ENCODE measurements around the gene USP34. TPM values are rescaled to one million over a fixed set of nuclear protein-coding genes. Genes with fewer than 3 reads are reported as not detected.
"Not testable (repeated sequence)": the region's sequence is repeated elsewhere in the genome, so short reads cannot be mapped to it uniquely, and the experiment has no call there.

Gene USP34
- total RNA-seq, 2 donors from 2014 or later = 111 to 126 TPM

DNA sequence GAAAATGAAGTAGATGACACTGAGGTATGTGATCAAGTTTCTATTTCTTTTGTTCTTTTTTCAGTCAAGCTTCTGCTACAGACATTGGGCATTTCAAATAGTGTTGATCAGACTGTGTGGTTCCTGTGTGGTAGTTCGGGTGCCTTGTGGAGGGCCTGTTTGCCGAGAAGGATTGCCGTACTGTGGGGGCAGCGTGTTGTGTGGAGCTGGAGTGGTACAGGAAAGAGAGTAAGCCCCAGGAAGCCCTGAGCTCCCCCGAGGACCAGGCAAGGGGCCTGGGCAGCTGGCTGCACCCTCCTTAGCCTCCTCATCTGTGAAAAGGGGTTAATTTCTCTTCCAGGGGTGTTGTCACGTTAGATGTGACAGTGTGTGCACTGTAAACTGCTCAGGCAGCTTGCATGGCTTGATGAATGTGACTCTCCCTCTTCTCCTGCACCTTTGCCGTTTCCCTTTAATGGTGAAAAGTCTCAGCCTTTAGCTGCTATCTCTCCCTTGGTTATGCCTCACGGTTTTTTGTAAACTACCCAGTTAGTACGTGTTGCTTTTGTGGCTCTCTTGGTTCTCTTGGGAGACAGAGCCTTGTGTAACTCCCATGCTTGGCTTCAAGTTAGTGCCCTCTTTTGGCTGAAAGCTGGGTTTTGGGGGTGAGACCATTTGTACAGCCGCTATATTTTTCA, 289.4 kb downstream of the USP34 start:
- Mint-ChIP-seq H3K9me3 (no peaks in the 10 kb centered on the region), H3K36me3 (peaks cover 56 to 72% of the 10 kb centered on the region in 2 donors), H3K27ac (peak overlapping the region; percentile 89 to 95)
- DNase-seq (ENCODE audit: low spot score in 2 of 2) = no peak
- no peak for ATAC-seq

DNA sequence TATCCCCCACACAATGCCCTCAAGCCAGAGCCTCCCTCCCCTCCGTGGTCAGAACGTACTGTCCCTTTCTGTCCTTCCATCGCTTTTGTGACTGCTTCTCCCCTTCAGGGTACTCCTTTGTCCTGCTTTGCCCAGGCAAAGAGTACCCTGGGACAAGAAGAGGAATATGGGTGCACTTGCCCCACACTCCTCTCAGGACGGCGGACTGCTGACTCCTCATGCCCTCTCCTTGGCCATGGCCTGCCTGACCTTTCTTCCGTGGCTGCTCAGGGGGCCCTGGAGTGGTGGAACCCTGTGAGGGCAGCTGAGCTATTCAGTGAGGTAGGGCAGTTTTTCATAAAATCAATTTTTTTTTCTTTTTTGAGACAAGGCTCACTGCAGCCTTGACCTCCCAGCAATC, 290.2 kb downstream of the USP34 start:
- H3K27ac Mint-ChIP-seq = peak overlapping the region; percentile 89 to 95
- H3K36me3 Mint-ChIP-seq = peaks cover 56 to 67% of the 10 kb centered on the region in 2 donors
- ATAC-seq = no peak
- DNase-seq (ENCODE audit: low spot score in 2 of 2) = no peak
- no peaks in the 10 kb centered on the region for H3K9me3 Mint-ChIP-seq

DNA sequence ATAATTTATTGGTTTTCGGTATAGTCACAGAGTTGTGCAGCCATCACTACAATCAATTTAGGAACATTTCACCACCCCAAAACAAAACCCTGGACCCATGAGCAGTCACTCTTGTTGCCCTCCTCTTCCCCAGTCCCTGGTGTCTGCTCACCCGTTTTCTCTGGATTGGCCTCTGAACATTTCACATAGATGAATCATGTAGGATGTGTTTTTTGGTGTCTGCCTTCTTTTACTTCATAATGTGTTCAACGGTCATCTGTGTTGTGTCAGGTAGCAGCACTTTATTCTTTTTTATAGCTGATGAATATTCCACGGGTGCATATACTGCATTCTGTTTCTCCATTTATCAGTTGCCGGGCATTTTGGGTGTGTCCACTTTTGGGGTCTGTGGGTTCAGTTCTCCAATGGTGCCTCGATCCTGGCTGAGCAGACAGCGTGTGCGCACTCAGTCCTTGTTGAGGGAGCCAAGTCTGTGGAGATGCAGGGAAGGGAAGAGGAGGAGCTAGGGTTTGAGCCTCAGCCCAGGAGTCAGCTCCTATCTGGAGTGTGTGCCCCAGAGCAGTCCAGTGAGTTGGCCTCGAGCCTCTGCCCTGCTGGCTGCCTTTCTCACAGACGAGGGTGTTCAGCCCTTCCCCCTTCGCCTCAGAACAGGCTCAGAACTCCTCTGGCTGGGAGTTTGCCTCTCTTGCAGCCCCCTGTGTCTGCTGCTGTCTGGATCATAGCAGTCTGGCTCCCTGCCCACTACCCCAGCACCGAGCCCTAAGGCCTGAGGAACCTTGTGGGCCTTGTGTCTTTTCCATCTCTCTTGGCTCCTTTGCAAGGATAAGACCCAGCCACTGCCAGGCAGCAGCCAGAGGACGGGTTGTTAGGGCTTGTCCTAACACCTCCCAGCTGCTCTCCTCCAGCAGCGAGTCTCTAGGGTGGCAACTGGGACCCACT, 290.9 kb downstream of the USP34 start:
- ATAC-seq = no peak
- no peaks in the 10 kb centered on the region for H3K9me3 Mint-ChIP-seq

DNA sequence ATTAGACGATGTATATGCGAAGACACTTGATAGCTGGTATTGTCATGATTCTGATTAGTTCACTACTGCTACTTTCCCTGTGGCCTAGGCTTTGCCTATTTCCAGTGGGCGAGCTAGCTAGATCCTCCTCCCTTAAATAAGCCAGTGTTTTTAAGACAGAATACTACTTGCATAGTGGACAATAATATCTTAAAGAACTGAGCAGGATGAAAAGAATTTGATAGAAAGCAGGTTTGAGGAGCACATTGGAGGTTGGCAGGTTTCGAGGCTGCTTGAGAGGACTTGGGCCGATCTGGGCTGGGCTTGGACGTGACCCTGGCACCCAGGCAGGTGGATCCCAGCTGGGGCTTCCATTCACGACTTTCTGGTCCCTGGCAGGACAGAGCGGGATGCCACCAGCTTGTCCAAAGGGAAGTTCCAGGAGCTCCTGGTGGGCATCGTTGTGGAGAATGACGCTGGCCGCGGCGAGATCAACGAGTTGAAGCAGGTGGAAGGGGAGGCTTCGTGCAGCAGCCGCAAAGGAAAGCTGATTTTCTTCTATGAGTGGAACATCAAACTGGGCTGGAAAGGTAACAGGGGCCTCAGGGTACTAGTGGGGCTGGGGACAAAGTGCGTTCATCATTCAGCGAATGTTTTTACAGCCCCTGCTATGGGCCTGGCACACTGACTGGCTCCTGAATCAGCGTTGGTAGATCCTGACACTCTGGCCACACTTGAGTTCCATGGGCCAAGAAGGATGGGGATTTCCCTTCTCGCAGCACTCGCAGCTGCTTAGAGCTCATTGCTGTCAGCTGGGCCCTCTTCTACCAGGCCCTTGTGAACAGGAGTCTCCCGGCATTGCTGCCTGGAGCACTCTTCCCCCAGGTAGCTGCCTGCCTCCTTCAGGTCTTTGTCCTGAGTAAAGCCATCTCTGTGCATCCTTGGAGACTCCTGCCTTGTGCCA, 292.0 kb downstream of the USP34 start:
- H3K27ac Mint-ChIP-seq = peak overlapping the region; percentile 89 to 94
- no peaks in the 10 kb centered on the region for H3K9me3 Mint-ChIP-seq
- peaks cover 46 to 55% of the 10 kb centered on the region in 2 donors for H3K36me3 Mint-ChIP-seq
- ATAC-seq (no peak), DNase-seq (ENCODE audit: low spot score in 2 of 2) (no peak)

More for the DNA sequence above, 290.9 kb downstream of the USP34 start:
- H3K36me3 Mint-ChIP-seq = peaks cover 50 to 66% of the 10 kb centered on the region in 2 donors
- peak overlapping the region; percentile 89 to 95 for H3K27ac Mint-ChIP-seq
- DNase-seq (ENCODE audit: low spot score in 2 of 2) = no peak

DNA sequence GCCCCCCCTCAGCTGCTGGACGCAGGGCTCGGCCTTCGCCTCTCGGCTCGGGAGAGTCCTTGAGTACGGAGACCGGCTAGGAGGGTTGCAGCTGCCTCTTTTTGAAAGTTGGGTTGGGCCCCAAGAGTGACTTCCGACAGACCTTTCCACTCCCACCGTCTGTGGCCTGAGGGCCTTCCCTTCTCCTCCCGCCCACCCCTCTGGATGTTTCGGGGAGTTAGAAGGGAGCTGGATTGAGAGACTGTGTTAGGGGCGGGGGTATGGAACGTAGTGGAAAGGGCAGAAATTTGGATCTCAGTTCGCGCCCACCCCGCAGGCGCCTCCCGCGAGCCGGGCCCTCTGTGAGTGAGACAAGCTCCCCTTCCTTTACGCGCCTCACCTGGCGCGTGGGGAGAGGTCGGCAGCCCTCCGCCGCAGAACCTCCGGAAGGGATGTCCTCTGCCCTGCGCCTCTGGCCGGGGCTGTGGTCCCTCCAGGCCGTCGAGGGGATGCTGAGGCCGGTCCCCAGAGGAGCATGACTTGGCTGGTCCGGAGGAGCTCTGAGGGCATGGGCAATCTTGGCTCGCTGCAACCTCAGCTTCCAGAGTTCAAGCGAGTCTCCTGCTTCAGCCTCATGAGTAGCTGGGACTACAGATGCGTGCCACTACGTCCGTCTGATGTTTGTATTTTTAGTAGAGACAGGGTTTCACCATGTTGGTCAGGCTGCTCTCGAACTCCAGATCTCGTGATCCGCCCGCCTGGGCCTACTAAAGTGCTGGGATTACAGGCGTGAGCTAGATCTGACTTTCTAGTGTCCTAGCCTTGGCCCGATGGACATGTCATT, 292.9 kb downstream of the USP34 start:
- peak; percentile 21 to 25 for ATAC-seq
- peak; percentile 49 to 64 for DNase-seq (ENCODE audit: low spot score in 2 of 2)
- Mint-ChIP-seq H3K9me3 (no peaks in the 10 kb centered on the region), H3K36me3 (peaks cover 46% of the 10 kb centered on the region in 2 donors), H3K27ac (peak overlapping the region; percentile 89 to 96)

DNA sequence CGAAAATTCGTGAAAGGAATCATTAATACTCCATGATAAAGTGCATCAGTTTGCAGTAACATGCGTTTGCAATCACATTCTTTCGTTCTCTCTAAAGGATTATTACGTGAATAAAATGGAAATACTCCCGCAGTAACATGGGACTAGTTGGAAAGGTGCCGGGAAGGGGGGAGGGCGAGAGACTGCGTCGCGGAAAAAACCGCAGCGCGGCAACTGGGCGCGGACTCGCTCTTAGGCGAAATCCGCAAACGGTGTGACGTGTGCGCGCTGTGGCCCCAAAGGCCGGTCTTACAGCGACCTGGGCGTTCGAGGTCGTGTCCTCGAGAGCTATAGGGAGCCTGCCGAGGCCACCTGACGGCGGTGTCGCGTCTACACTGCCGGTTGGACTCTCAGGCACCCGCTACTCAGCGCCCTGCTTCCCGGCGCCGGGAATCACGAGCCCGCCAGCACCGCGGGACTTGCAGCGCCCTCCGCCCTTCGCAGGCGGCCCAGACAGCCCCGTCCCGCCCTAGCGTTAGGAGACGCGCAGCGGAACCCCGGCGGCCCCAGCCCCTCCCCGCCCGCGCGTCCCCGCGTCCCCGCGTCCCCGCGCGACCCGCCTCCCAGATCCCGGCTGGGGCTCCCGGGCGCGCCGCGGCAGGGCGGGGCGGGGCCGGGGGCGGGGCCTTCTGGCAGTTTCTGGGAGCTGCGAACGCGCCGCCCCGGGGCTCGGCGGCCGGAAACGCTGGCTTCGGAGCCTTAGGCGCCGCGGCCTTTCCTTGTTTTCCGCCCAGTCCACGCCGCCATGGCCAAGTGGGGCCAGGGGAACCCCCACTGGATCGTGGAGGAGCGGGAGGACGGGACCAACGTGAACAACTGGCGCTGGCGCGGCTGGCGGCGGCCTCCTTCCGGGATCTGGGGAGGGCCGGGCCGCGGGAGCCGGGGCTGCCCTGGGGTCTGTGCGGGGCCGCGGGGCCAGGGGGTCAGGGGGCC, 293.8 kb downstream of the USP34 start:
- peak overlapping the region; percentile 89 to 96 for H3K27ac Mint-ChIP-seq
- DNase-seq (ENCODE audit: low spot score in 2 of 2) (peak; percentile 93 to 94), ATAC-seq (peak; percentile 83 to 92)
- no peaks in the 10 kb centered on the region for H3K9me3 Mint-ChIP-seq
- H3K36me3 Mint-ChIP-seq = peaks cover 37 to 39% of the 10 kb centered on the region in 2 donors

DNA sequence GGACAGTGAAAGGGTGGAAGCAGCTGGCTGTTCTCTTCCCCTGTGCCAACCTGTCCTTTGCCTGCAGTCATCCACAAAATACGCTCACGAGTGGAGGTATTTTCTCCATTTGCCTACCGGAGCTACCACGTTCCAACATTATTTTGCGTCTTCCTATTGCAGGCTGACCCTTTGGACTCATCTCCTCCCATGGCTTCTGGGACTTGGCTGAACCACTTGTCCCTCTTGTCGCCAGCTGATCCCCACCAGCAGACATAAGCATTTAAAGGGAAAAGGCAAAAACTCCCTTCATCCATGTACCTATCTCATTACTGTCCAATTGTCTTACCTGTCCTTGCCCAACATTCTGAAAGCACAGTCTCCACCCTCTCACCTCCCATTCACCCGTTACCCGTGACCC, 295.9 kb downstream of the USP34 start:
- H3K36me3 Mint-ChIP-seq = peaks cover 18 to 19% of the 10 kb centered on the region in 2 donors
- no peaks in the 10 kb centered on the region for H3K9me3 Mint-ChIP-seq
- ATAC-seq = no peak
- no peak for DNase-seq (ENCODE audit: low spot score in 2 of 2)
- H3K27ac Mint-ChIP-seq = no peak overlapping the region

DNA sequence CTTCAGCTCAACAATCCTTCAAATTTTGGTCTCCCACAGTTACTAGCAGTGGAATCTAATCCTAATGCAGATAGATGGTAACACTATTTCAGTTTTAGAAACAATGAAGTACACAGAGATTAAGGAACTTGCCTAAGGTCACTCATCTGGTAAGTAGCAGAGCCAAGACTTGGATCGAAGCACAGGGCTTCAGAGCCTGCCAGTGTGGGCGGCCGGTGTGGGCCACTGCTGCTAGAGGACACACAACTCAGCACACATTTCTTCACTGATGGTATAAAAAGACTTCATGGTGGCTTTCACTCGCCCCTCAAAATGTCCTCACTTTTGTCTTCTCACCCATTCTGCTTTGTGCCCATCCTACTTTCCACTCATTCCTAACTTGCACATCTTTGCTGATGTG, 297.8 kb downstream of the USP34 start:
- Mint-ChIP-seq H3K27ac (no peak overlapping the region), H3K9me3 (no peaks in the 10 kb centered on the region), H3K36me3 (peaks cover 0 to under 1% of the 10 kb centered on the region in 2 donors)
- ATAC-seq (no peak), DNase-seq (ENCODE audit: low spot score in 2 of 2) (no peak)

DNA sequence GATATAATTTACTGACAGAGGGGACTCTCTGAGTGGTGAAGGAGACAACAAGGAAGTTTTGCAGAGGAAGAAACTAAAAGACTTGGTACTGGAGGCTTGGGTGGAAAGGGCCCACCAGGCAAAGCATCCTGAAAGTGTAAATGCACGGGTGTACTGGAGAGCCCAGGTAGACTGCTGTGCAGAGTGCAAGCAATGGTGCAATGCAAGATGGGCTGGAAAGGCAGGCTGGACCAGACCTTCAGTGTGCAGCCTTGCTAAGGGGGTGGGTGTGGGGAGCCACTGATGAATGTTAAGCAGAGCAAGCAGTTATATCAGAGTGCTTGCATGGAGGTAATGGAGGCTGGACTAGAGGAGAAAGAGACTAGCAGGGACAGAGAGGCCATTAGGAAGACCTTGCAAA, 298.2 kb downstream of the USP34 start:
- ATAC-seq = no peak
- Mint-ChIP-seq H3K27ac (peak overlapping the region in 1 of 2 donors; percentile 26), H3K9me3 (no peaks in the 10 kb centered on the region), H3K36me3 (no peaks in the 10 kb centered on the region)
- no peak for DNase-seq (ENCODE audit: low spot score in 2 of 2)

DNA sequence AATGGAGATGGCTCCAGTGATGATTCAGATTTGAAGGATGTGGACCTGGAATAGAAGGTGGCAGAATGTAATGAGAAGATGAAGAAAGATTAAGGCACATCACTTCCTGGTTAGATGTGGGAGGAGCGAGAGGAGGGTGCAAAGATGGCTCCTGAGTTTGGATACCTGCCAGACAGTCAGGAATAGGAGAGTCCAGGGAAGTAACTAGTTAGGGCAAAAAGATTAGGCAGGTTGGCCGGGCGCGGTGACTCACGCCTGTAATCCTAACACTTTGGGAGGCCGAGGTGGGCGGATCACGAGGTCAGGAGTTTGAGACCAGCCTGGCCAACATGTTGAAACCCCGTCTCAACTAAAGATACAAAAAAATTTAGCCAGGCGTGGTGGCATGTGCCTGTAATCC, 303.3 kb downstream of the USP34 start:
- Mint-ChIP-seq H3K36me3 (peaks cover 6 to 11% of the 10 kb centered on the region in 2 donors), H3K27ac (no peak overlapping the region), H3K9me3 (no peaks in the 10 kb centered on the region)
- DNase-seq (ENCODE audit: low spot score in 2 of 2) (no peak), ATAC-seq (no peak)

DNA sequence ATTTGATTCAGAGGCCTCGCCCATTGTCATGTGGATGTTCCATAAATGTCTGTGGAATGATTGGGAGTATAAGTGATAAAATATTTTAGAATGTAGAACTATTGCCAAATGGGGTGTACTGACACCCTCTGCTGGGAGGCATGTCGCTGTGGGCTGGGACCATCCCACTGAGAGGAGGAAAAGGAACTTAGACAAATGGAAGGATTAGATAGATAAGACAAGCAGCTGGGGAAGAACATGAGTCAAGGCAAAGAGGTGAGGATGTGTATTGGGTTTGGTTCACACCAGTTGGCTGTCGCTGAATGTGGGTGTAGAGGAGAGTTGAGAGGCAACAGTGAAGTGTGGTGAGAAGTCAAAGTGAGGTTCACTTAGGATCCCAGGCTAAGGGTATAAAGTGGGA, 304.9 kb downstream of the USP34 start:
- DNase-seq (ENCODE audit: low spot score in 2 of 2) = no peak
- Mint-ChIP-seq H3K9me3 (no peaks in the 10 kb centered on the region), H3K27ac (no peak overlapping the region), H3K36me3 (peaks cover 6 to 11% of the 10 kb centered on the region in 2 donors)
- ATAC-seq = no peak

DNA sequence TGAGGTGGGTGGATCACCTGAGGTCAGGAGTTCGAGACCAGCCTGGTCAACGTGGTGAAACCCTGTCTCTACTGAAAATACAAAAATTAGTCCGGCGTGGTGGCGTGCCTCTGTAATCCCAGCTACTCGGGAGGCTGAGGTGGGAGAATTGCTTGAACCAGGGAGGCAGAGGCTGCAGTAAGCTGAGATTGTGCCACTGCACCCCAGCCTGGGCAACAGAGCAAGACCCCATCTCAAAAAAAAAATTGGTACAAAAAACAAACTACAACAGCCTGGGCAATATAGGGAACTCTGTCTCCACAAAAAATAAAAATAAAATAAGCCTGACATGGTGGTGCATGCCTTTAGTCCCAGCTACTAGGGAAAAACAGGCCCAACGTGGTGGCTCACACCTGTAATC, 305.8 kb downstream of the USP34 start:
- H3K9me3 Mint-ChIP-seq; ATAC-seq; DNase-seq (ENCODE audit: low spot score in 2 of 2); H3K27ac Mint-ChIP-seq: not testable (repeated sequence)
- H3K36me3 Mint-ChIP-seq = peaks cover 6 to 11% of the 10 kb centered on the region in 2 donors

DNA sequence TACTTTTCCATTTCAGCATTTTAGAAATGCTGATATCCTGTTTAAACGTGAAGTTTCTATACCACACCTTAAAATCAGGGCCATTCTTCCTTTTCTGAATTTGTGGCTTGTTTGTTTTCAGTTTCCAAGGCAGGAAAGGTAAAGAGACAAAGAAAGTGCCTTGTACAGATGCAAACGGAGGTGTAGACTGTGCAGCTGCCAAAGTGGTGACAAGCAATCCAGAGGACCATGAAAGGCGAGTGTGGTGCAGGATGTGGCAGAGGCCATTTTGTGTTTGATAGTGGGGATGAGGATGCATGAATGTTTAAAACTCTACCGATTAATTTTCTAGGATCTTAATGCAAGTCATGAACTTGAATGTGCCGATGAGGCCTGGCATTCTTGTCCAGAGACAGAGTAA, 308.2 kb downstream of the USP34 start:
- no peak for DNase-seq (ENCODE audit: low spot score in 2 of 2)
- ATAC-seq = no peak
- H3K27ac Mint-ChIP-seq = no peak overlapping the region
- H3K9me3 Mint-ChIP-seq = peaks cover 0 to 9% of the 10 kb centered on the region in 2 donors
- H3K36me3 Mint-ChIP-seq = peaks cover 18 to 21% of the 10 kb centered on the region in 2 donors

DNA sequence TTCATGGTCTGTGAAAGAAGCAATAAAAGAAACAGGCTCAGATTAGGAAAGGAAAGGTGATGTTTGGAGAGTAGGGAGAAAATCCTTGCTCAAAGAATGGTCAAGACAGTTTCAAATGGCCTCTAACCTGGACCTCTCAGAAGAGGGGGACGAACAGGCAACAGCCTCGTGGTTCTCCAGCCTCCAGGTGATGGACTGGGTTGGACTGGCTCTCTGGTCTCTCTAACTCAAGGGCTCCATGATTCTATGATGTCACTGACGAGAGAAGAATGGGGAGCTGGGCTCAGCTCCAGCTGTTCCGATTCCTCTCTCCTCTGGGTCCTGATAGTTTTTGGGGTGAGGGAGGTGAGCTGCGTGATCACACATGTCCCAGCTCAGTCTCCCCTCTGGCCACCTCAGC, 309.0 kb downstream of the USP34 start, which contains the start of gene C2orf74:
Gene C2orf74 (plus strand): TSS at position 301 of the 400 bp plus-strand sequence. CDS start 327 bp downstream, outside the sequence.
- no peak for ATAC-seq
- Mint-ChIP-seq H3K27ac (peak within 1 kb of the TSS in 1 of 2 donors; percentile 11), H3K36me3 (peaks cover 24 to 26% of the 10 kb centered on the region in 2 donors), H3K9me3 (peaks cover 0 to 9% of the 10 kb centered on the region in 2 donors)
- DNase-seq (ENCODE audit: low spot score in 2 of 2) = no peak

Measured in activated naive CD4-positive, alpha-beta T cell treated with anti-CD3 and anti-CD28 coated beads, Interleukin-2, amount 50 U/mL, for 72 hours (primary cell).